Measurements from ENCODE around the gene OTOP1.
"Not testable (repeated sequence)": the region's sequence is repeated elsewhere in the genome, so short reads cannot be mapped to it uniquely, and the experiment has no call there.

Gene OTOP1

DNA sequence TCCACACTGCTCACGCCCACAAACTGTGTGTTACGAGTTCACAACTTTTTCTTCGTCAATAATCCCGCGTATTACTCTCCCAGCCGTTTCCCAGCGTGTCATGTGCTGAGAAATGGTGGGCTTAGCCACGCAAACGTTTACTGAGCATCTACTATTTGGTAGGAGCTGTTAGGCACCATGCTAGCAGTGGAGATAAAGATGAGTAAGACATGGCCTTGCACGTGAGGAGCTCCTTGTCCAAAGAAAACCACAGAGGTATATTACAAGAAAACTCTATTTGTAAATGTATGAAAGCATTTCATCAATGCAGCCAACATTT lies 22.1 kb upstream of the OTOP1 start:
- TF ChIP-seq, protein P1, sequence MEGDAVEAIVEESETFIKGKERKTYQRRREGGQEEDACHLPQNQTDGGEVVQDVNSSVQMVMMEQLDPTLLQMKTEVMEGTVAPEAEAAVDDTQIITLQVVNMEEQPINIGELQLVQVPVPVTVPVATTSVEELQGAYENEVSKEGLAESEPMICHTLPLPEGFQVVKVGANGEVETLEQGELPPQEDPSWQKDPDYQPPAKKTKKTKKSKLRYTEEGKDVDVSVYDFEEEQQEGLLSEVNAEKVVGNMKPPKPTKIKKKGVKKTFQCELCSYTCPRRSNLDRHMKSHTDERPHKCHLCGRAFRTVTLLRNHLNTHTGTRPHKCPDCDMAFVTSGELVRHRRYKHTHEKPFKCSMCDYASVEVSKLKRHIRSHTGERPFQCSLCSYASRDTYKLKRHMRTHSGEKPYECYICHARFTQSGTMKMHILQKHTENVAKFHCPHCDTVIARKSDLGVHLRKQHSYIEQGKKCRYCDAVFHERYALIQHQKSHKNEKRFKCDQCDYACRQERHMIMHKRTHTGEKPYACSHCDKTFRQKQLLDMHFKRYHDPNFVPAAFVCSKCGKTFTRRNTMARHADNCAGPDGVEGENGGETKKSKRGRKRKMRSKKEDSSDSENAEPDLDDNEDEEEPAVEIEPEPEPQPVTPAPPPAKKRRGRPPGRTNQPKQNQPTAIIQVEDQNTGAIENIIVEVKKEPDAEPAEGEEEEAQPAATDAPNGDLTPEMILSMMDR (IDR thresholded peaks at IDR 0.05; ENCODE audit: extremely low read depth, missing control alignments), result no peak
- no peak for DNase-seq (ENCODE audit: low spot score)

DNA sequence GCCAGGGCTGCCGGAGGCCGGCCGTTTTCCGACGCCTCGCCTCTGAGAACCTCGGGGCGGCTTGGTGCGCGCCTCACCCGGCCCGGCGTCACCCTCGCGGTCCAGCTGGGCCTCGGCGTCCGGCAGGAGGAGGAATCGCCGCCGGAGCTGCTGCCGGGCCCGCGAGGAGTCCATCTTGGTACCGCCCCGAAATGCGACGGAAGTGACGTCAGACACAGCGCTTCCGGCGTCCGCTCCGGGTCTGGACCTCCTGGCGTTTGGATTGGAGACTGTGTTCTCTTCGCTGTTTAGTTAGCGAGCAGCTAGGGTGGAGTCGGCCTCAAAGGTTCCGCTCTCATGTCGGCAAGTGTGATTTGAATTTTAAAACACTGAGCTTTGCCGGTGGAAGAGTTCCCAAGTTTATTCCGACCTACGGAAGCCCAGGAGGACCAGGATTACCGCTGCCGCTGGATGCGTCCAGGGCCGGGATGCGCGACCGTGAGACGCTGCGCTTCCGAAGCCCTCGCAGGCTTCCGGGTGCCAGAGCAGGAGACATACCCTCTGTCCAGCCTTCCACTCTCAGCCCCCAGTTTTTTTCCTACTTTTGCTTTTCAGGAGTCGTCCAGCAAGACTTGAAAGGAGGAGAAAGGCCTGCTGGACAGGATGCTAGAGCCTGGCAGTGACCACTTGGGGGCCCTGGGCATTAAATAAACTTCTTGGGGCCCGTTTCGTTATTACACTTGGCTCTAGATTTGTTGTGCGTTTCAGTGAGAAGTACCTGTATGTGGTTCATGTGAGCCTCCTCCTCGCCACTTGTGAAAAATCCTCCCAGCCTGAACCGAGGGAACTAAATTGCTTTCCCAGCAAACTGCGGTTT lies 21.5 kb upstream of the OTOP1 start, which contains the start of gene TMEM128:
Gene TMEM128, minus strand, starts transcription at position 195 of the 856 bp plus-strand sequence. Its CDS starts 21 bp downstream, at position 174.
- TF ChIP-seq, protein P1 (IDR thresholded peaks at IDR 0.05; ENCODE audit: extremely low read depth, missing control alignments), result no peak
- DNase-seq (ENCODE audit: low spot score), result peak; percentile 96

DNA sequence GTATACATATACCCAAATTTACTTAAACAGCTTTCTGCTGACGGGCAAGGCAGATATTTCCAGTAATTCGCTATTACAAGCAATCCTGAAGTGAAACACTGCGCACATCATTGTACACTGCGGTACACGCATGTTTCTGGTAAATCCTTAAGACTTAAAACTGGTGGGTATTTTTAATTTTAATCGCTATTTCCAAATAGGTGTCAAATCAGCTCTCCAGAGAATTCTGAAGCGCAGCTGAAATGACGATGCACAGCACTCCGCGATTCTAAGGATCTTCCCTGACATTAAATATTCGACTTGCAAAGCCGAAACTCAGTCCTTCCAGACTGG lies 20.9 kb upstream of the OTOP1 start:
- DNase-seq (ENCODE audit: low spot score), result no peak
- TF ChIP-seq, protein P1 (IDR thresholded peaks at IDR 0.05; ENCODE audit: extremely low read depth, missing control alignments), result no peak

DNA sequence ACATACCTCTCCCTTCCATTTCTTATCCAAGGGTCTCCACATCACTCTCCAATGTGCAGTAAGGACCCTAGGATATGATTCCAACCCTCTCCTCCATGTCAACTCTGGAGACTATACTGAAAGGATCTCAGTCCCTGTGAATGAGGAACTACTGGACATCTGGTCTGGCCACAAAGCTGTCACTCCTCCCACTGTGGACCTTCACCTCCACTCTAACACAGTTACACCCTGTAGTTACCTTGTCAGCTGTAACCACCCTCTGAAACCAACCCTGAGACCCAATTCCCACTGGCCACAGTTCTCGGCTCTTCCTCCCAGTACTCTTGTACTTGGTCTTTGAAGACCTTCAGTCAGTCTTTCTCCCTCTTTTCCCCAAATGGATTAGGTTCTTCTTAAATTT lies 18.4 kb upstream of the OTOP1 start:
- DNase-seq (ENCODE audit: low spot score), result no peak
- TF ChIP-seq, protein P1 (IDR thresholded peaks at IDR 0.05; ENCODE audit: extremely low read depth, missing control alignments), result no peak

DNA sequence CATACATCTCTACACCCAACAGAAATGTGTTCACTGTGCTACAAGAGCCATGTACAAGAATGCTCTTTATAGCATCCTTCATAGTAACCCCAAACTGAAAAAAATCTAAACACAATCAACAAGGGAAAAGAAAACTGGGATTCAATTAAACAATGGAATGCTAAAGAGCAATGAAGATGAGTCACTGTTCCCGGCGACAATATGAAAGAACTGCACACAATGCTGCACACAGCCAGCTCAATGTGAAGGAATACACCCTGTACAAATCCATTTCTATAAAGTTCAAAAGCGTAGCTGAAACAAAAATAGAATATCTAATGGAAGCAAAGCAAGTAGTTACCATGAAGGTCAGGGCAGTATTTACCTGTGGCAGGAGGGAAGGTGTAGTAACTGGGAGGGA lies 12.8 kb upstream of the OTOP1 start:
- DNase-seq (ENCODE audit: low spot score), result not testable (repeated sequence)

DNA sequence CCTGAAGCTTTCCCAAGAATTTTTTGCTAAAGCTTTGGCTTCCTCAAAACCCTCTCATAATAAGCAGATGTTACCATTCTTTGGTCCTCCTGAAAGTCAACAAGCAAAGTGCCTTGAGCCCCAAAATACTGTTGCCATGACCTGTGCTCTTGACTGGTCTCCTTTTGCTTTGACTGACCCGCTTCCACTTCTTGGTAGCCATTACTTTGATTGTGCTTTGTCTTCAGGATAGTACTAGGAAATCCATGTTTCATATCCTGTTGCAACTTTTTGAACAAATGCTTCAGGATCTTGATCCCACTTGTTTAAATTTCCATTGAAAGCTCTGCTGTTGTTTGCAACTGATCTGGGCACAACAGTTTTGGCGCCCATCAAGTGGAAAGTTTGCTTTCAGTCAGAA lies 6.9 kb upstream of the OTOP1 start:
- no peak for DNase-seq (ENCODE audit: low spot score)
- TF ChIP-seq, protein P1 (IDR thresholded peaks at IDR 0.05; ENCODE audit: extremely low read depth, missing control alignments), result no peak

DNA sequence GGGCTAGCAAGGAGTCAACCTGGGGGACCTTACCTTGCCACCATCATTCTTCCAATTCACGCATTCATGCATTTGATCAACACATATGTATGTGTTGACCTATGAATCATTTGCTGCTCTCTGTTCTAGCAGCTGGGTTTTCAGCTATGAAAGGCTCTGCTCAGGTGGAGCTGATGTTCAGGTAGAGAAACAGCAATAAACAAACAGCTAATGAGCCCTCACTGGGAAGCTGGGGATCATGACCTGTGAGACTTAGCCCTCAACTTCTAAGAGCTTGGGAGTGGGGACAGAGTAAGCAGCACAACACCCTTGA lies 1.6 kb upstream of the OTOP1 start:
- TF ChIP-seq, protein P1 (IDR thresholded peaks at IDR 0.05; ENCODE audit: extremely low read depth, missing control alignments), result no peak
- DNase-seq (ENCODE audit: low spot score), result no peak
